Measurements from ENCODE around the gene LRRK1. TPM values are rescaled to one million over a fixed set of nuclear protein-coding genes. Genes with fewer than 3 reads are reported as not detected.

LRRK1 gene
- polyA plus RNA-seq, 1 donor (not counting 4 experiments of a cell fraction or from before 2014, with no cell fraction given), result 6.2 TPM

- Histone ChIP-seq H3K9ac (ENCODE audit: control insufficient read depth, extremely low read depth, insufficient read depth, low read length) (no peak overlapping the region), H3K79me2 (ENCODE audit: control insufficient read depth, insufficient read depth, low read length) (no peaks in the 10 kb centered on the region), H3K4me2 (ENCODE audit: control insufficient read depth, extremely low read depth, insufficient read depth, low read depth, low read length) (no peak overlapping the region), H4K20me1 (ENCODE audit: control insufficient read depth, extremely low read depth, insufficient read depth, low read length) (no peaks in the 10 kb centered on the region), H3K4me1 (ENCODE audit: control insufficient read depth, extremely low read depth, insufficient read depth, low read length) (peaks cover 6% of the 10 kb centered on the region), H3K36me3 (ENCODE audit: control insufficient read depth in 2 of 2, extremely low read depth in 1 of 2, insufficient read depth in 2 of 2, low read length in 2 of 2) (peaks cover 9 to 24% of the 10 kb centered on the region in 2 experiments), H3K4me3 (ENCODE audit: control insufficient read depth in 2 of 3, extremely low read depth in 1 of 3, insufficient read depth in 2 of 3, low read depth in 1 of 3, low read length in 3 of 3) (no peak overlapping the region), H3K9me3 (ENCODE audit: control insufficient read depth, low read depth, low read length) (no peaks in the 10 kb centered on the region), H3K27me3 (ENCODE audit: control insufficient read depth, extremely low read depth, insufficient read depth, low read length) (no peaks in the 10 kb centered on the region), H3K9me1 (ENCODE audit: control insufficient read depth, extremely low read depth, insufficient read depth, low read length) (no peaks in the 10 kb centered on the region), H3K27ac (ENCODE audit: control insufficient read depth, insufficient read depth, low read length) (no peak overlapping the region), H2AFZ (ENCODE audit: control insufficient read depth, low read length) (no peak overlapping the region)
- dilution Hi-C loops (cut with MboI; ENCODE audit: extremely low pct_ligation_motif_present, low sequenced_read_pairs), result no loop called here
- no peak for TF ChIP-seq CTCF (optimal IDR thresholded peaks at IDR 0.05 in 1 of 3, IDR thresholded peaks at IDR 0.05 in 1 of 3, conservative IDR thresholded peaks at IDR 0.05 in 1 of 3; ENCODE audit: extremely low read depth in 1 of 3, insufficient read depth in 2 of 3, low read length in 3 of 3)
- TF ChIP-seq EZH2 (IDR thresholded peaks at IDR 0.05; ENCODE audit: low read length), result no peak
- no peak for FAIRE-seq
- DNase-seq (ENCODE audit: low read depth, low spot score), result no peak
These were observed 111.0 kb downstream of the LRRK1 start for GRCh38 chr15:101029971-101030661.

DNA sequence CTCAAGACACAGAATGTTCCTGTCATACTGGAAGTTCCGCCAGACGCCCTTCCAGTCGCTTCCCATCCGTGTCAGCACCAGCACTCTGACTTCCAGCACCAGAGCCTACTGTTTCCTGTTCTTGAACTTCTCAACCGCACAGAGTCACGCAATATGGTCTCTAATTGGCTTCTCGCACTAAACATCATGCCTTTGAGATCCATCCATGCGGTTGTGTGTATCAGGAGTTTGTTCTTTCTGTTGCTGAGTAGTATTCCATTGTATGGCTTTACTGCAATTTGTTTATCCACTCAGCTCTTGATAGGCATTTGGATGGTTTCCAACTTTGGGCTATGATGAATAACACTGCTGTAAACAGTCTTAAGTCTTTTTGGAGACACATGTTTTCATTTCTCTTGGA lies 112.1 kb downstream of the LRRK1 start:
- no peak overlapping the region for H2AFZ ChIP-seq (ENCODE audit: control insufficient read depth, low read length)
- no peak for DNase-seq (ENCODE audit: low read depth, low spot score)
- no peak overlapping the region for H3K4me3 ChIP-seq (ENCODE audit: control insufficient read depth in 2 of 3, extremely low read depth in 1 of 3, insufficient read depth in 2 of 3, low read depth in 1 of 3, low read length in 3 of 3)
- H3K4me2 ChIP-seq (ENCODE audit: control insufficient read depth, extremely low read depth, insufficient read depth, low read depth, low read length), result no peak overlapping the region
- no peaks in the 10 kb centered on the region for H3K9me1 ChIP-seq (ENCODE audit: control insufficient read depth, extremely low read depth, insufficient read depth, low read length)
- dilution Hi-C loops (cut with MboI; ENCODE audit: extremely low pct_ligation_motif_present, low sequenced_read_pairs), result no loop called here
- TF ChIP-seq EZH2 (IDR thresholded peaks at IDR 0.05; ENCODE audit: low read length) (no peak), CTCF (optimal IDR thresholded peaks at IDR 0.05 in 1 of 3, IDR thresholded peaks at IDR 0.05 in 1 of 3, conservative IDR thresholded peaks at IDR 0.05 in 1 of 3; ENCODE audit: extremely low read depth in 1 of 3, insufficient read depth in 2 of 3, low read length in 3 of 3) (no peak)
- H4K20me1 ChIP-seq (ENCODE audit: control insufficient read depth, extremely low read depth, insufficient read depth, low read length), result no peaks in the 10 kb centered on the region
- no peaks in the 10 kb centered on the region for H3K79me2 ChIP-seq (ENCODE audit: control insufficient read depth, insufficient read depth, low read length)
- H3K36me3 ChIP-seq (ENCODE audit: control insufficient read depth in 2 of 2, extremely low read depth in 1 of 2, insufficient read depth in 2 of 2, low read length in 2 of 2), result peaks cover 6 to 24% of the 10 kb centered on the region in 2 experiments
- no peak for FAIRE-seq
- H3K27me3 ChIP-seq (ENCODE audit: control insufficient read depth, extremely low read depth, insufficient read depth, low read length), result no peaks in the 10 kb centered on the region
- H3K9me3 ChIP-seq (ENCODE audit: control insufficient read depth, low read depth, low read length), result no peaks in the 10 kb centered on the region
- H3K4me1 ChIP-seq (ENCODE audit: control insufficient read depth, extremely low read depth, insufficient read depth, low read length), result peaks cover 6% of the 10 kb centered on the region
- H3K9ac ChIP-seq (ENCODE audit: control insufficient read depth, extremely low read depth, insufficient read depth, low read length), result no peak overlapping the region
- no peak overlapping the region for H3K27ac ChIP-seq (ENCODE audit: control insufficient read depth, insufficient read depth, low read length)
